NCI-H748 (cell line): ENCODE measurements around the gene RPS5.

Source experiments
- DNase-seq: peaks from one replicate; lab custom pipeline; 2025; ENCODE audit not compliant: unreplicated experiment; lab: John Stamatoyannopoulos, UW

Gene RPS5

GRCh38 chr19:58385313-58385890, 1.7 kb upstream of the RPS5 start:
- DNase-seq, result no peak

GRCh38 chr19:58385891-58386575, 1.0 kb upstream of the RPS5 start:
- DNase-seq, result no peak

- no peak for DNase-seq
These were observed 487 bp downstream of the RPS5 start for GRCh38 chr19:58387338-58388174.

- DNase-seq, result no peak
These were observed 1.1 kb downstream of the RPS5 start for GRCh38 chr19:58388175-58388526.

- DNase-seq, result no peak
These were observed 6.1 kb downstream of the RPS5 start for GRCh38 chr19:58392945-58393724.

- no peak for DNase-seq
These were observed 6.6 kb downstream of the RPS5 start for GRCh38 chr19:58393725-58394033.

GRCh38 chr19:58394821-58395219, 7.8 kb downstream of the RPS5 start:
- no peak for DNase-seq

- DNase-seq, result peak; percentile 63
These were observed 8.3 kb downstream of the RPS5 start, which contains the start of gene RNF225 for GRCh38 chr19:58395220-58395978. TSS of gene RNF225 (plus strand) at chr19:58395656. CDS start at chr19:58396090, 434 bp downstream.

GRCh38 chr19:58395979-58396627, 9.0 kb downstream of the RPS5 start:
- DNase-seq, result no peak

GRCh38 chr19:58396691-58397532, 9.8 kb downstream of the RPS5 start:
- no peak for DNase-seq

GRCh38 chr19:58397533-58398037, 10.5 kb downstream of the RPS5 start:
- DNase-seq, result no peak

GRCh38 chr19:58398087-58398486, 11.0 kb downstream of the RPS5 start:
- DNase-seq, result no peak

- DNase-seq, result no peak
These were observed 11.5 kb downstream of the RPS5 start for GRCh38 chr19:58398545-58398944.

GRCh38 chr19:58399903-58400302, 12.8 kb downstream of the RPS5 start:
- DNase-seq, result no peak

GRCh38 chr19:58400316-58400915, 13.3 kb downstream of the RPS5 start:
- DNase-seq, result peak; percentile 74

GRCh38 chr19:58400916-58401839, 14.1 kb downstream of the RPS5 start:
- peak; percentile 100 for DNase-seq

- DNase-seq, result peak; percentile 44
These were observed 14.9 kb downstream of the RPS5 start for GRCh38 chr19:58401840-58402421.
